Measurements from ENCODE around the gene SNRPB. TPM values are rescaled to one million over a fixed set of nuclear protein-coding genes. Genes with fewer than 3 reads are reported as not detected.

The SNRPB gene
- polyA plus RNA-seq, 2 of the 4 experiments (the other 2 are of a cell fraction), result 557 to 676 TPM

DNA sequence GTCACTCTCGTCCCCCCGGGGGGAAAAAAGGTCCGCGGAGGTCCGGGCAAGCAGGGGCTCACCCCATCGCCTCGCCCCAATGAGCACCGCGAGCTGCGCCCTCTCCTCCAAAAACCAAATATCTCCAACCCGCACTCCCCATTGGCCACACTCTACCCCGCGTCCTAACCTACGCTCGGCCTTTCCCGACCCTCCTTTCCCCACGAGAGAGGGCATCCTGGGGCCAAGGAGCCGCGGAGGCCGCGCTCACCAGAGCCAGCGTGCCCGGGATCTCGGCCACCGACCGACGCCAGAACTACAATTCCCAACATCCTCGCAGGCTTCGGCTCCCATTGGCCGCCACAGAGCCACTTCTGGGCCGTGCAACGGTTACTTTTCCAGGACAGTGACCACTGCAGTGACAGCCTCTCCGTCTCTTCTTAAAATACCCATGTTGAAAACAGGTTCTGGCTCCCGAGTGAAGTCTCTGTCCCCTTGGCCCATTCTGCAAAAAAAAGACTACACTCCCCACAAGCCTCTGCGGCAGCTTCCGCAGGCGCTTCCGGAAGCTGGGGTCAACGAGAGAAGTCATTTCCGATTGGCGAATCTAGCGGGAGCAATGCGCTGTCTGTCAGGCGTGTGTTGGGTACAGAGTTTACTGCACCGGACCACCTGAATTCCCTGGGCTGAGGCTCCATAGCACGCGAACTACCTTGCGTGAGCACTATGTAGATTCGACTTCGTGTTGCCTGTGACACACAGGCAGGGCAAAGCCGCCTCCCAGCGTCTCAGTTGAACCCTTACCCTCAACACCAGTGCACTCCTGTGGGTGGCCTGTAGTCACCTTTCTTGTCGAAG is 38.3 kb upstream of the SNRPB start, which contains the start of gene ZNF343:
Gene ZNF343, minus strand, starts transcription at position 285 of the 837 bp plus-strand sequence. CDS start 15,020 bp downstream, outside the sequence.
- POLR2A ChIA-PET, result interaction anchor here (0.6 to 1.2 kb wide), 4 partner anchors 15 to 177 kb away, joined by 3 to 11 read pairs (median 4); partner anchors contain the start of gene SNRPB
- DNase-seq (ENCODE audit: low read depth in 1 of 2, low spot score in 1 of 2) (peak; percentile 86 to 98), FAIRE-seq (peak; percentile 18), ATAC-seq (peak; percentile 98 to 99)
- Histone ChIP-seq H3K4me3 (peak within 1 kb of the TSS; percentile 68), H3K4me1 (peaks cover 12% of the 10 kb centered on the region), H3K9me3 (no peaks in the 10 kb centered on the region), H3K27ac (peak within 1 kb of the TSS; percentile 86 to 89), H3K4me2 (peak within 1 kb of the TSS; percentile 92)
- CTCF ChIA-PET, result interaction anchor here (9.6 kb wide), 1 partner anchor 14 kb away, joined by 149 read pairs; no protein-coding TSS in a partner anchor
- 2% methylated on average over 49 of the region's 53 CpGs for whole genome bisulfite sequencing (ENCODE audit: missing lambda C conversion rate)
- TF ChIP-seq, protein P1, sequence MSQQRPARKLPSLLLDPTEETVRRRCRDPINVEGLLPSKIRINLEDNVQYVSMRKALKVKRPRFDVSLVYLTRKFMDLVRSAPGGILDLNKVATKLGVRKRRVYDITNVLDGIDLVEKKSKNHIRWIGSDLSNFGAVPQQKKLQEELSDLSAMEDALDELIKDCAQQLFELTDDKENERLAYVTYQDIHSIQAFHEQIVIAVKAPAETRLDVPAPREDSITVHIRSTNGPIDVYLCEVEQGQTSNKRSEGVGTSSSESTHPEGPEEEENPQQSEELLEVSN (IDR thresholded peaks at IDR 0.05; ENCODE audit: borderline replicate concordance, low read depth), result peak; percentile 70; the same call in 1 of the 2 replicates
- TF ChIP-seq POLR2A (IDR thresholded peaks at IDR 0.05; ENCODE audit: low read length) (peak; percentile 84), ESRRA (IDR thresholded peaks at IDR 0.05; ENCODE audit: borderline replicate concordance, low read length) (no peak), RNF2 (IDR thresholded peaks at IDR 0.05; ENCODE audit: borderline replicate concordance, low read depth) (no peak), PHF8 (IDR thresholded peaks at IDR 0.05; ENCODE audit: borderline replicate concordance, low read depth) (peak; percentile 82), JUN (IDR thresholded peaks at IDR 0.05) (peak; percentile 79 to 89), EHF (CRISPR knock-in tag; IDR thresholded peaks at IDR 0.05) (no peak)
- TF ChIP-seq, protein P2, sequence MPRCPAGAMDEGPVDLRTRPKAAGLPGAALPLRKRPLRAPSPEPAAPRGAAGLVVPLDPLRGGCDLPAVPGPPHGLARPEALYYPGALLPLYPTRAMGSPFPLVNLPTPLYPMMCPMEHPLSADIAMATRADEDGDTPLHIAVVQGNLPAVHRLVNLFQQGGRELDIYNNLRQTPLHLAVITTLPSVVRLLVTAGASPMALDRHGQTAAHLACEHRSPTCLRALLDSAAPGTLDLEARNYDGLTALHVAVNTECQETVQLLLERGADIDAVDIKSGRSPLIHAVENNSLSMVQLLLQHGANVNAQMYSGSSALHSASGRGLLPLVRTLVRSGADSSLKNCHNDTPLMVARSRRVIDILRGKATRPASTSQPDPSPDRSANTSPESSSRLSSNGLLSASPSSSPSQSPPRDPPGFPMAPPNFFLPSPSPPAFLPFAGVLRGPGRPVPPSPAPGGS (IDR thresholded peaks at IDR 0.05), result peak; percentile 81; the same call in 1 of the 3 replicates
- TF ChIP-seq, protein P3, sequence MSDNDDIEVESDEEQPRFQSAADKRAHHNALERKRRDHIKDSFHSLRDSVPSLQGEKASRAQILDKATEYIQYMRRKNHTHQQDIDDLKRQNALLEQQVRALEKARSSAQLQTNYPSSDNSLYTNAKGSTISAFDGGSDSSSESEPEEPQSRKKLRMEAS (IDR thresholded peaks at IDR 0.05), result peak; percentile 81
- TF ChIP-seq, protein P4, sequence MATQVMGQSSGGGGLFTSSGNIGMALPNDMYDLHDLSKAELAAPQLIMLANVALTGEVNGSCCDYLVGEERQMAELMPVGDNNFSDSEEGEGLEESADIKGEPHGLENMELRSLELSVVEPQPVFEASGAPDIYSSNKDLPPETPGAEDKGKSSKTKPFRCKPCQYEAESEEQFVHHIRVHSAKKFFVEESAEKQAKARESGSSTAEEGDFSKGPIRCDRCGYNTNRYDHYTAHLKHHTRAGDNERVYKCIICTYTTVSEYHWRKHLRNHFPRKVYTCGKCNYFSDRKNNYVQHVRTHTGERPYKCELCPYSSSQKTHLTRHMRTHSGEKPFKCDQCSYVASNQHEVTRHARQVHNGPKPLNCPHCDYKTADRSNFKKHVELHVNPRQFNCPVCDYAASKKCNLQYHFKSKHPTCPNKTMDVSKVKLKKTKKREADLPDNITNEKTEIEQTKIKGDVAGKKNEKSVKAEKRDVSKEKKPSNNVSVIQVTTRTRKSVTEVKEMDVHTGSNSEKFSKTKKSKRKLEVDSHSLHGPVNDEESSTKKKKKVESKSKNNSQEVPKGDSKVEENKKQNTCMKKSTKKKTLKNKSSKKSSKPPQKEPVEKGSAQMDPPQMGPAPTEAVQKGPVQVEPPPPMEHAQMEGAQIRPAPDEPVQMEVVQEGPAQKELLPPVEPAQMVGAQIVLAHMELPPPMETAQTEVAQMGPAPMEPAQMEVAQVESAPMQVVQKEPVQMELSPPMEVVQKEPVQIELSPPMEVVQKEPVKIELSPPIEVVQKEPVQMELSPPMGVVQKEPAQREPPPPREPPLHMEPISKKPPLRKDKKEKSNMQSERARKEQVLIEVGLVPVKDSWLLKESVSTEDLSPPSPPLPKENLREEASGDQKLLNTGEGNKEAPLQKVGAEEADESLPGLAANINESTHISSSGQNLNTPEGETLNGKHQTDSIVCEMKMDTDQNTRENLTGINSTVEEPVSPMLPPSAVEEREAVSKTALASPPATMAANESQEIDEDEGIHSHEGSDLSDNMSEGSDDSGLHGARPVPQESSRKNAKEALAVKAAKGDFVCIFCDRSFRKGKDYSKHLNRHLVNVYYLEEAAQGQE (IDR thresholded peaks at IDR 0.05), result no peak

DNA sequence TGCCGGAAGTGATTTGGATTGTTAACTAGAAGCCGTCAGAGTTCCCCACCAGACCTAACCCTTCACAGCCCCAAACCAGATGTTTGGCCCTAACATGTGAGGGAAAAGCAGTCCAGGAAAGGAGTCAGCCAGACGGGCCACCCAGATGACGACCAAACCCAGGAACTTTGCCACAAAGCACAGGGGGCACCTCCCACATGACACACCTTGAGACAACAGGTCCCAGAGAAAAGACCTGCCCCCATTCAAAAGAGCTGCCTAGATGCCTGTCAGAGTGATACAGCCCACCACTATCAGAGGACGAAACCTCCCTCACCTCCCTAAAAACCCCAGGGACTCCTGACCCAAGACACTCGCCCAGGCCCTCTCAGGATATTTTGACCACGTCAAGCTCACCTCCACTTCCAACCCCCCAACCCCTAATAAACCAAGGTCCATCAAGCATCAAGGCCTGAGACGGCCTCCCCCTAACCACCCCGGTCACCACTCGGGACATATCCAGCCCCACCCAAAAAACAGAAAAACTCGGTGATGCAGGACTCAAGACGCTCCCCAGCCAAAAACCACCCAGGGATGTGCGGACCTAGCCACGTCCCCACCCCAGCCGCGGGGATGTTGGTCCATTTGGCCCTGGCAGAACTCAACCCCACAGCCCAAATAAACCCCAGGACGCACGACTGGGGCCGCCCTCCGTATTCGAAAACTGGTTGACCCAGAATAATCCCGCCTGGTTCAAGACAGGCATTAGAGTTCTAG is 37.5 kb upstream of the SNRPB start:
- Histone ChIP-seq H3K4me3 (peak overlapping the region; percentile 68), H3K9me3 (no peaks in the 10 kb centered on the region), H3K27ac (peak overlapping the region; percentile 86 to 89), H3K4me2 (peak overlapping the region; percentile 92), H3K4me1 (peaks cover 12% of the 10 kb centered on the region)
- ATAC-seq (peak; percentile 54 to 56), FAIRE-seq (no peak), DNase-seq (ENCODE audit: low read depth in 1 of 2, low spot score in 1 of 2) (peak; percentile 21 to 46)
- CTCF ChIA-PET, result interaction anchor here (0.7 to 9.6 kb wide), 6 partner anchors 15 to 244 kb away, joined by 3 to 149 read pairs (median 4); no protein-coding TSS in a partner anchor
- 10% methylated on average over 22 of the region's 22 CpGs for WGBS (ENCODE audit: missing lambda C conversion rate)
- POLR2A ChIA-PET, result interaction anchor here (0.6 kb wide), 1 partner anchor 143 kb away, joined by 3 read pairs; no protein-coding TSS in a partner anchor
- TF ChIP-seq HOXA7 (CRISPR knock-in tag; IDR thresholded peaks at IDR 0.05) (no peak), EHF (CRISPR knock-in tag; IDR thresholded peaks at IDR 0.05) (no peak), CHD2 (IDR thresholded peaks at IDR 0.05; ENCODE audit: low read length, partially characterized antibody) (no peak), KDM1A (IDR thresholded peaks at IDR 0.05; ENCODE audit: low read depth) (no peak), RFX5 (IDR thresholded peaks at IDR 0.05) (no peak), MAFK (IDR thresholded peaks at IDR 0.05; ENCODE audit: partially characterized antibody) (no peak), FOSB (CRISPR knock-in tag; IDR thresholded peaks at IDR 0.05) (no peak)
- TF ChIP-seq, protein P5, sequence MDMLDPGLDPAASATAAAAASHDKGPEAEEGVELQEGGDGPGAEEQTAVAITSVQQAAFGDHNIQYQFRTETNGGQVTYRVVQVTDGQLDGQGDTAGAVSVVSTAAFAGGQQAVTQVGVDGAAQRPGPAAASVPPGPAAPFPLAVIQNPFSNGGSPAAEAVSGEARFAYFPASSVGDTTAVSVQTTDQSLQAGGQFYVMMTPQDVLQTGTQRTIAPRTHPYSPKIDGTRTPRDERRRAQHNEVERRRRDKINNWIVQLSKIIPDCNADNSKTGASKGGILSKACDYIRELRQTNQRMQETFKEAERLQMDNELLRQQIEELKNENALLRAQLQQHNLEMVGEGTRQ (IDR thresholded peaks at IDR 0.05), result no peak
- TF ChIP-seq, protein P6, sequence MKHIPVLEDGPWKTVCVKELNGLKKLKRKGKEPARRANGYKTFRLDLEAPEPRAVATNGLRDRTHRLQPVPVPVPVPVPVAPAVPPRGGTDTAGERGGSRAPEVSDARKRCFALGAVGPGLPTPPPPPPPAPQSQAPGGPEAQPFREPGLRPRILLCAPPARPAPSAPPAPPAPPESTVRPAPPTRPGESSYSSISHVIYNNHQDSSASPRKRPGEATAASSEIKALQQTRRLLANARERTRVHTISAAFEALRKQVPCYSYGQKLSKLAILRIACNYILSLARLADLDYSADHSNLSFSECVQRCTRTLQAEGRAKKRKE (CRISPR knock-in tag; IDR thresholded peaks at IDR 0.05; ENCODE audit: low read depth), result no peak
- TF ChIP-seq, protein P3 (IDR thresholded peaks at IDR 0.05), result no peak
- TF ChIP-seq, protein P1 (IDR thresholded peaks at IDR 0.05; ENCODE audit: borderline replicate concordance, low read depth), result no peak

Data from A549 (cell line).